Measurements from ENCODE around the gene PDE4D. TPM values are rescaled to one million over a fixed set of nuclear protein-coding genes. Genes with fewer than 3 reads are reported as not detected.

Gene PDE4D
- total RNA-seq, 1 experiment from 2014 or later: 2.4 TPM

GRCh38 chr5:59037941-59038797 is 855.4 kb downstream of the PDE4D start:
- Histone ChIP-seq H3K9me3 (ENCODE audit: control insufficient read depth, insufficient read depth, low read depth, low read length) (no peaks in the 10 kb centered on the region), H3K36me3 (ENCODE audit: control insufficient read depth, insufficient read depth, low read length) (no peaks in the 10 kb centered on the region), H3K27me3 (ENCODE audit: control insufficient read depth, insufficient read depth, low read length) (peaks cover 35% of the 10 kb centered on the region), H3K4me3 (ENCODE audit: low read depth in 2 of 2, low read length in 2 of 2) (peak overlapping the region; percentile 46 to 56; a peak in 3 of 4 replicates), H3K4me1 (ENCODE audit: control insufficient read depth, insufficient read depth, low read length) (no peaks in the 10 kb centered on the region; the same call in 1 of the 2 replicates), H3K27ac (ENCODE audit: low read length) (no peak overlapping the region)
- BruUV-seq (replicated peaks): no TSS peak
- POLR2A ChIA-PET: no interaction called here
- intact Hi-C loops (cut with micrococcal nuclease; ENCODE audit: unreplicated experiment) (loop anchor here (10.0 kb wide), 1 partner anchor 137 kb away; no protein-coding TSS in a partner anchor), in situ Hi-C loops (cut with HindIII; ENCODE audit: low pct_unique_long_range_greater_than_20kb, low sequenced_read_pairs) (no loop called here)
- ATAC-seq (no peak), DNase-seq (ENCODE audit: low read depth, low spot score) (no peak)
- TF ChIP-seq POLR2AphosphoS5 (IDR thresholded peaks at IDR 0.05; ENCODE audit: low read depth, low read length): no peak
- no peak for TF ChIP-seq TCF7L2 (IDR thresholded peaks at IDR 0.05; ENCODE audit: low read depth, low read length)
- no peak for TF ChIP-seq SIN3A (IDR thresholded peaks at IDR 0.05; ENCODE audit: borderline replicate concordance, insufficient read depth, low read depth, low read length)
- no peak for TF ChIP-seq REST (IDR thresholded peaks at IDR 0.05; ENCODE audit: insufficient read depth in 1 of 2, low read depth in 2 of 2, low read length in 1 of 2)
- TF ChIP-seq CTCF (IDR thresholded peaks at IDR 0.05): no peak
- CTCF ChIA-PET: no interaction called here

- H3K4me3 ChIP-seq (ENCODE audit: low read depth in 2 of 2, low read length in 2 of 2): no peak overlapping the region
- intact Hi-C loops (cut with micrococcal nuclease; ENCODE audit: unreplicated experiment): loop anchor here (10.0 kb wide), 1 partner anchor 137 kb away; no protein-coding TSS in a partner anchor
- in situ Hi-C loops (cut with HindIII; ENCODE audit: low pct_unique_long_range_greater_than_20kb, low sequenced_read_pairs): no loop called here
- H3K4me1 ChIP-seq (ENCODE audit: control insufficient read depth, insufficient read depth, low read length): no peaks in the 10 kb centered on the region; the same call in 1 of the 2 replicates
- TF ChIP-seq REST (IDR thresholded peaks at IDR 0.05; ENCODE audit: insufficient read depth in 1 of 2, low read depth in 2 of 2, low read length in 1 of 2): no peak
- TF ChIP-seq TCF7L2 (IDR thresholded peaks at IDR 0.05; ENCODE audit: low read depth, low read length): no peak
- no peak for TF ChIP-seq POLR2AphosphoS5 (IDR thresholded peaks at IDR 0.05; ENCODE audit: low read depth, low read length)
- no peak for TF ChIP-seq SIN3A (IDR thresholded peaks at IDR 0.05; ENCODE audit: borderline replicate concordance, insufficient read depth, low read depth, low read length)
- no peak for TF ChIP-seq CTCF (IDR thresholded peaks at IDR 0.05)
- no peaks in the 10 kb centered on the region for H3K9me3 ChIP-seq (ENCODE audit: control insufficient read depth, insufficient read depth, low read depth, low read length)
- no TSS peak for BruUV-seq (replicated peaks)
- peaks cover 32% of the 10 kb centered on the region for H3K27me3 ChIP-seq (ENCODE audit: control insufficient read depth, insufficient read depth, low read length)
- DNase-seq (ENCODE audit: low read depth, low spot score): no peak
- H3K27ac ChIP-seq (ENCODE audit: low read length): no peak overlapping the region
- POLR2A ChIA-PET: no interaction called here
- H3K36me3 ChIP-seq (ENCODE audit: control insufficient read depth, insufficient read depth, low read length): no peaks in the 10 kb centered on the region
- CTCF ChIA-PET: no interaction called here
- no peak for ATAC-seq
Measured at GRCh38 chr5:59037453-59037852, 856.1 kb downstream of the PDE4D start.
